Inflammatory macrophage treated with lipopolysaccharide for 4 hours (primary cell): ENCODE data around the gene UTS2R.
"Not testable (repeated sequence)": the region's sequence is repeated elsewhere in the genome, so short reads cannot be mapped to it uniquely, and the experiment has no call there.

Source experiments
- DNase-seq: peaks from one replicate; pipeline ENCODE4 v3.0.0-alpha.2; 2020

The UTS2R gene

GRCh38 chr17:82334622-82335394, 36.8 kb upstream of the UTS2R start:
- peak; percentile 52 for DNase-seq

GRCh38 chr17:82338858-82339633, 32.5 kb upstream of the UTS2R start:
- no peak for DNase-seq

GRCh38 chr17:82339634-82340580, 31.7 kb upstream of the UTS2R start:
- no peak for DNase-seq

GRCh38 chr17:82342361-82343079, 29.0 kb upstream of the UTS2R start:
- no peak for DNase-seq

- DNase-seq, result no peak
These were observed 28.0 kb upstream of the UTS2R start for GRCh38 chr17:82343560-82343959.

GRCh38 chr17:82344175-82344907, 27.2 kb upstream of the UTS2R start:
- DNase-seq, result no peak

- DNase-seq, result no peak
These were observed 26.2 kb upstream of the UTS2R start for GRCh38 chr17:82345151-82345976.

GRCh38 chr17:82346342-82347300, 24.9 kb upstream of the UTS2R start:
- DNase-seq, result no peak

GRCh38 chr17:82347994-82348393, 23.6 kb upstream of the UTS2R start:
- DNase-seq, result not testable (repeated sequence)

GRCh38 chr17:82348434-82348833, 23.1 kb upstream of the UTS2R start:
- no peak for DNase-seq

- DNase-seq, result no peak
These were observed 22.7 kb upstream of the UTS2R start for GRCh38 chr17:82348866-82349265.

- no peak for DNase-seq
These were observed 22.3 kb upstream of the UTS2R start for GRCh38 chr17:82349287-82349701.

GRCh38 chr17:82350182-82351030, 21.2 kb upstream of the UTS2R start:
- peak; percentile 37 for DNase-seq

GRCh38 chr17:82351254-82351712, 20.3 kb upstream of the UTS2R start:
- no peak for DNase-seq

GRCh38 chr17:82351713-82352488, 19.7 kb upstream of the UTS2R start:
- DNase-seq, result peak; percentile 79

GRCh38 chr17:82353484-82353883, 18.1 kb upstream of the UTS2R start:
- DNase-seq, result no peak

- DNase-seq, result no peak
These were observed 16.7 kb upstream of the UTS2R start for GRCh38 chr17:82354804-82355308.
